Tibial artery (tissue), 4 donors: ENCODE measurements around the gene MEAK7.

ENCODE experiments used
- DNase-seq, 2 donors: peaks; one replicate each; pipeline ENCODE4 v3.0.0-alpha.2; 2019
- H3K27ac ChIP-seq, 2 donors: fragments of 200-600 bp; sonication (generic) in 1 of 2; 1 replicate in 1 of 2; 2 replicates in 1 of 2; pipeline ENCODE4 v1.5.1; 2018 to 2019; ENCODE audit warnings: mild to moderate bottlenecking in 1 of 2
- H3K27me3 ChIP-seq, 2 donors: fragments of 200-600 bp; sonication (generic) in 1 of 2; one replicate each; pipeline versions ENCODE4 v1.5.1 to v1.6.0; 2016 to 2019
- H3K36me3 ChIP-seq, 3 donors: fragments of 200-600 bp; sonication (generic) in 2 of 3; one replicate each; pipeline ENCODE4 v1.5.1; 2016 to 2019; ENCODE audit warnings: mild to moderate bottlenecking in 2 of 3
- H3K4me1 ChIP-seq, 4 donors: fragments of 200-600 bp; sonication (generic) in 2 of 4; 1 replicate in 3 of 4; 2 replicates in 1 of 4; pipeline ENCODE4 v1.5.1; 2016 to 2019
- H3K4me3 ChIP-seq, 2 donors: fragments of 200-600 bp; sonication (generic) in 1 of 2; 1 replicate in 1 of 2; 2 replicates in 1 of 2; pipeline ENCODE4 v1.5.1; 2018 to 2019; ENCODE audit warnings: mild to moderate bottlenecking in 2 of 2
- H3K9me3 ChIP-seq, 3 donors: fragments of 200-600 bp; sonication (generic) in 1 of 3; one replicate each; pipeline ENCODE4 v1.5.1; 2016 to 2019
- CTCF ChIP-seq, 2 experiments: fragments of 200-600 bp in 1 of 2; fragments of 450-650 bp in 1 of 2; IDR thresholded peaks; one replicate each; pipeline ENCODE4 v1.5.1; 2017 to 2019; ENCODE audit warnings: antibody characterized with exemption in 2 of 2, mild to moderate bottlenecking in 1 of 2, moderate library complexity in 1 of 2
- intact Hi-C: fragments of 100-400 bp; cut with DNase I; formaldehyde crosslinking; loops from one replicate; pipeline ENCODE4 v1.15.0; 2023; ENCODE audit warnings: low total_unique reads

Gene MEAK7

GRCh38 chr16:84531671-84532111, 27.2 kb upstream of the MEAK7 start:
- no peak overlapping the region for H3K4me3 ChIP-seq
- no peaks in the 10 kb centered on the region for H3K36me3 ChIP-seq
- TF ChIP-seq CTCF (IDR thresholded peaks at IDR 0.05): no peak
- H3K4me1 ChIP-seq: peaks cover 0 to 39% (median 33%) of the 10 kb centered on the region in 4 donors
- H3K27me3 ChIP-seq: no peaks in the 10 kb centered on the region
- intact Hi-C loops: loop anchor here (5.0 kb wide), 1 partner anchor 71 kb away; no protein-coding TSS in a partner anchor
- DNase-seq: no peak
- no peaks in the 10 kb centered on the region for H3K9me3 ChIP-seq
- peak overlapping the region in 1 of 2 donors; percentile 35 for H3K27ac ChIP-seq

GRCh38 chr16:84530590-84530989, 26.1 kb upstream of the MEAK7 start:
- intact Hi-C loops: loop anchor here (5.0 kb wide), 1 partner anchor 72 kb away; no protein-coding TSS in a partner anchor
- Histone ChIP-seq H3K27me3 (no peaks in the 10 kb centered on the region), H3K27ac (no peak overlapping the region), H3K4me3 (no peak overlapping the region), H3K9me3 (no peaks in the 10 kb centered on the region), H3K36me3 (no peaks in the 10 kb centered on the region), H3K4me1 (peaks cover 0 to 42% (median 37%) of the 10 kb centered on the region in 4 donors)
- no peak for DNase-seq
- TF ChIP-seq CTCF (IDR thresholded peaks at IDR 0.05): no peak

GRCh38 chr16:84529607-84530006, 25.1 kb upstream of the MEAK7 start:
- no peak overlapping the region for H3K4me3 ChIP-seq
- no peak for TF ChIP-seq CTCF (IDR thresholded peaks at IDR 0.05)
- H3K27ac ChIP-seq: no peak overlapping the region
- DNase-seq: no peak
- no peaks in the 10 kb centered on the region for H3K9me3 ChIP-seq
- H3K4me1 ChIP-seq: peaks cover 0 to 46% (median 37%) of the 10 kb centered on the region in 4 donors
- no peaks in the 10 kb centered on the region for H3K36me3 ChIP-seq
- intact Hi-C loops: loop anchor here (5.0 kb wide), 1 partner anchor 73 kb away; no protein-coding TSS in a partner anchor
- no peaks in the 10 kb centered on the region for H3K27me3 ChIP-seq

GRCh38 chr16:84528322-84528721, 23.9 kb upstream of the MEAK7 start:
- Histone ChIP-seq H3K9me3 (no peaks in the 10 kb centered on the region), H3K4me3 (no peak overlapping the region), H3K27ac (peak overlapping the region in 1 of 2 donors; percentile 72), H3K4me1 (peaks cover 0 to 46% (median 37%) of the 10 kb centered on the region in 4 donors), H3K27me3 (no peaks in the 10 kb centered on the region), H3K36me3 (no peaks in the 10 kb centered on the region)
- DNase-seq: no peak
- intact Hi-C loops: no loop called here
- TF ChIP-seq CTCF (IDR thresholded peaks at IDR 0.05): no peak

- intact Hi-C loops: no loop called here
These were observed 23.2 kb upstream of the MEAK7 start for GRCh38 chr16:84527532-84528269.

More at GRCh38 chr16:84527532-84528269, 23.2 kb upstream of the MEAK7 start:
- Histone ChIP-seq H3K9me3 (no peaks in the 10 kb centered on the region), H3K4me1 (peaks cover 0 to 42% (median 32%) of the 10 kb centered on the region in 4 donors), H3K27ac (peak overlapping the region; percentile 61 to 72), H3K4me3 (peak overlapping the region; percentile 12 to 37), H3K27me3 (no peaks in the 10 kb centered on the region), H3K36me3 (no peaks in the 10 kb centered on the region)
- peak in 1 of 2 donors; percentile 52 for DNase-seq
- TF ChIP-seq CTCF (IDR thresholded peaks at IDR 0.05): no peak
